ENCODE results near the gene FMOD.

The FMOD gene

DNA sequence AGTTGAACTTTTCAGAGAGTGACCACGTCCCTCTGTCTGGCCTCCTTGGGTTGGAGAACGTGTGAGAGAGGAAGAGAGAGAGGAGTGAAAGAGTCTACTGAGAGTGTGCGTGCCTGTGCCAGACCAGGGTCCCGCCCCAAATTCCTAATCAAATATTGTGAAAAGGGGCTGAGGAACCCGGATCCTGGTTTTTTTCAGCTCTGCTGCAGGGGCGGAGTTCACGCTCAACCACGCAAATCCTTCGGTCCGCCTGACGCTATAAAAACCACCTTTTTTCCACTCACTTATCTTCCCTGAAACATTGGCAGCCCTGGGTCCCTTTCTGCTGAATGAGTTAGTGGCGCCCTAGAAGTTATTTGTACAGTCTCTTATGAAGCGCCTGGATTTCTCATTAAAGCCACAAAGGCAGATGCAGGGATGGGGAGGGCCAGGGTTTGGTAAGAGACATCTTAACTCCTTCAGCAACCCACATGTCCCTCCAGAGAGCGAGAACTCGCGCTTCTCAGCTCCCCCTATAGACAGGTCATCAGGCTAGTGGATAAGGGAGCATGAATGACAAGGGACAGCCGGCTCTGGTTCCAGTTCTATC is at the start of gene FMOD:
Gene FMOD (minus strand): TSS at position 86 of the 589 bp plus-strand sequence. CDS start 2,852 bp downstream, outside the sequence.
- DNase-seq (ENCODE audit: low read depth in 3 of 3, low spot score in 1 of 3), result no peak

DNA sequence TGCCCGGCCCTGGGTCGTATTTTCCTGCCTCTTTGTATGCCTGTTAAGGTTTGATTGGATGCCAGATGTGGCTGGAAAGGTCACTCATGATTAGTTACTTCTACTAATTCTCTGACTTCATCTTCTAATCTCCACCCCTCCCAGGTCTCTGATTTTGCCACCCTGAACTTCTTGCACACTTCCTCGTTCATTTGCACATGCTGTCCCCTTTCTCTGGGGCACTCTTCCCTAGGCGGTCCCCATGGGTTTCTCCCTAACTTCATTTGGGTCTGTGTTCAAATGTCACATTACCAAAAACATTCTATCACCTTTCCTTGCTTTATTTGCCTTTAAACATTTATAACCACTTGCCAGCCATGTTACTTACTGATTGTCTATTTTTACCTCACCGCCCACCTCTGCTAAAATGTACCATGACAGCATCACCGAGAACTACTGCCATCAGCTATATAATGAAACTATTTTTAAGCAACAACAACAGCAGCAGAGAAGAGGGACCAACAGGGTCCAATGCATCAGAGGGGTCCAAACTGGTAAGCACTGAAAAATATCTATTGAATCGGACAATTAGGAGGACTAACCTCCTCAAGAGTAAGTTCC is 45.8 kb upstream of the FMOD start:
- no peak for DNase-seq (ENCODE audit: low read depth in 3 of 3, low spot score in 1 of 3)

DNA sequence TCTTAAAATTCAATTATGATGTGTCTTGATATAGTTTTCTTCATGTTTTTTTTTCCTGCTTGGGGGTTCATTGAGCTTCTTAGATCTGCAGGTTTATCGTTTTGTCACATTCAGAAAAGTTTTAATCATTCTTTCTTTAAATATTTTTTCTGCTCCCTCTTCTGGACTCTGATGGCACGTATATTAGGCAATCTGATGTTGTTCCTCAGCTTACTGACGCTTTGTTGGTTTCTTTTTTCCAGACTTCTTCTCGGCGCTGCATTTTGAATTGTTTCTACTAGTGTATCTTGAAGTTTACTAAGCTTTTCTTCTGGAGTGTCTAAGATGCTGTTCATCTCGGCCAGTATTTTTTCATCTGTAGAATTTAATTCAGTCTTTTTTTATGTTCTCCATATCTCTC is 44.8 kb upstream of the FMOD start:
- DNase-seq (ENCODE audit: low read depth in 3 of 3, low spot score in 1 of 3), result no peak

DNA sequence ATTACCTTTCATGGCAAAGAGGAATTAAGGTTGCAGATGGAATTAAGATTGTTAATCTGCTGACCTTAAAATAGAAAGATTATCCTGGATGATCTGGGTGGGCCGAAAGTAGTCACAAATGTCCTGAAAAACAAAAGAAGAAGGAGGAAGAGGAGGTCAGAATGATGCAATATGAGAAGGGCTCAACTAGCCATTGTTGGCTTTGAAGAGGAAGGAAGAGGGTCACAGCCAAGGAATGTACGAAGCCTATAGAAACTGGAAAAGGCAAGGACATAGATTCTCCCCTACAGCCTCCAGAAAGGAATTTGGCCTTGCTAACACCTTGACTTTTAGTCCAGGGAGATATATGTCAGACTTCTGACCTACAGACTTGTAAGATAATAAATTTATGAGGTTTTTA is 39.4 kb upstream of the FMOD start:
- no peak for DNase-seq (ENCODE audit: low read depth in 3 of 3, low spot score in 1 of 3)

DNA sequence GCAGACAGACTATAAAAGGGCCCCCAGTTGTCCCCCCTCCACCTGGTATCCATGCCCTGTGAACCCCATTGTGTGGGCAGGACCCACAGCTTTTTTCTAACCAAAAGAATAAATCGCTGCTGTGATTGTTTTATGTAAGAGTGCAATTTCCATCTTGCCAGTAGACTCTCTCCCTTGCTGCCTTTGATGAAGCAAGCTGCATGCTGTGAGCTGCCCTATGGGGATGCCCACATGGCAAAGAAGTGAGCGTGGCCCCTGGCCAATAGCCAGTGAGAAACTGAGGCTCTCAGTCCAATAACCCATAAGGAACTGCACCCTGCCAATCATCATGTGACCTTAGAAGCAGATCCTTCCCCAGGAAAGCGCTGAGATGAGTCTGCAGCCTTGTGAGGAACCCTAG is 37.8 kb upstream of the FMOD start:
- DNase-seq (ENCODE audit: low read depth in 3 of 3, low spot score in 1 of 3), result no peak

DNA sequence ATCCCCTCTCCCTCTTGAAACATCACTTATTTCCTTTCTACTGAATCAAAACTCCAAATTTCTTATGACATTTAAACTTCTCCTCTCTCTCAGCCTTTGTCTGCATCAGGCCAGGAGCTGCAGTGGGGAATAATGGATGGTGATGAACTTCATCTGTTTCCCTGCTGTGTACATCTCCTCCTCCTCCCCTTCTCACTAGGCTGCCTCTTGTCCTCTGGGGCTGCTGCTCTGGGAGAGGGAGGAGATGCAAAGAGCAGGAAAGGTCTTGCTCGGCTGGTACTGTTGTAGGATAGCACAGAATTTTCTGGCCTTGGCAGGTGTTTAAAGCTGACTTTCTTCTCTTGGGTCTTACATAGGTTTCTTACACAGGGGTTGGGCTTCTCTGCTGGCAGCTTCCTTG is 31.1 kb upstream of the FMOD start:
- DNase-seq (ENCODE audit: low read depth in 3 of 3, low spot score in 1 of 3), result no peak

DNA sequence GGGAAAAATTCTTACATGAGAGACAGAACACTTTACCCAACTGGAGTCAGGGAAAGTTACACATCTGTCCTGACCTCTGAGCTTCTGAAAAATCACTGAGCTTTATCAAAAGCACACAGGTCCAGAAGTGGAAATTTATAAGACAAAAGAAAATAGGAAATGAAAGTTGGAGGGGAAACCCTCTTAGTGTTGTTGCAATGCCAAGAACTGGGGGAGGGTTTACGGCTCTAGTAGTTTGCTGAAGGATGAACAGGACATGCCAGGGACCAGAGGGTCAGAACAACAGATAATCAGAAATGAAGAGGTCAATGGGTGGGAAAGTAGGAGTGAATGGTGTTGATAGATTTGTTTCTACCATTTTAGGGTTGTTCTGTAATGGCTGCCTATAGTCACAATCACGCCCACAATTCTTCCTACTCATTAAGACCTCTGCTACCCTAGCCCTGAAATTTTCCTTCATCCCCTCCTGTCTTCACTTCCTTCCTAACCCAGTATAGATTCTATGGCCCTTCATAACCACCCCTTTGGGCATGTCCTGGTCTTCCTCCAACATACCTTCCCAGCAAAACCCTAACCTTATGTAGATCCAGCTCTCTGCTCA is 30.3 kb upstream of the FMOD start:
- DNase-seq (ENCODE audit: low read depth in 3 of 3, low spot score in 1 of 3), result no peak

DNA sequence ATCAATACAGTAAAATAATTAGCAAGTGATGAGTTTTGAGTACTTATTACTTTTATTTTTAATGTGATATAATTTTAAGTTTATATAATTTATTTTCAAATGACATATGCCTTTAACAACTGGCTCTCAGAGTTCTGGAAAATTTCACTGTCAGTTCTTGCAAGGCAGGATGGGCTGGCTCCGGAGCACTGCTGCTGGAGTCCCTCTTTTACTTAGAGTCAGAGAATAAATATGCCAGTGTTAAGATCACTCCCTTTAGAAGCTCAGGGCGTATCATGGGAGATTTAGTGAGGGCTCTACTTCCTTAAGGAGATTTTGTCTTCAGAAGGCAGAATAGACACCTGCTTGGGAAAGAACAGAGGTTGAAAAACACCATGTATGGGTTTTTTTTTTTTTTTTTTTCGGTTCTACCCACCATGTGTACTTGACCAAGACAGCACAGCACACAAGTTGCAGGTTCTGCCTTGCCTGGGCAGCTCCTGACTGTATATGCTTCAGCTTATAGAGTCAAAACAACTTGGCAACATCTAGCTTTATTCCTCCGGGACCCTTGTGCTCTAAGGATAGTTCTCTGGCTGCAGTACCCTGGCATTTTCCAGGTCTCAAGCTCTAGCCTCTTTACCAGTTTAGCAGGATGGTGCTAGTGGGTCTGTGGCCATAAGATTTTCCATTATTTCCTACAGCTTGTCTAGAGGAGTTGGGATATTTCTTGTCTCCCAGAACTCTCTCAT is 29.7 kb upstream of the FMOD start:
- DNase-seq (ENCODE audit: low read depth in 3 of 3, low spot score in 1 of 3), result no peak

DNA sequence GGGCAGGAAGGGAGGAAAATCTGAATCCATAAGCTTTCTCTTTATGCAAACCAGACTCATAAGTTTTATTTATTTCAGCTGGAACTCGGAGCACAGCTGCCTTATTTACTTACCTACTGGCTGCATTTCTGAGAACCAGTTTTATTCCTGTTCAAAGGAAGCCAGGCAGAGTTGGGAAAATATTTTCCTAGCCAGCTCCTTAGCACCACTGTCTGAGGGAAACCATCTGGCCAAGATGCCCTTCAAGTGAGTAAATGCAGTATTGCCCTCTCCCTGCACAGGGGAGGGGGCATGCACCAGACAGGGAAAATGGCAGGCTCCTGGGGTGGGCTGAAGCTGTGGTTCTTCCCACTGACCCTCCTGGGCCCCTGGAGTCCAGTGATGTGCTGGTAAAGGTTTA is 28.9 kb upstream of the FMOD start:
- DNase-seq (ENCODE audit: low read depth in 3 of 3, low spot score in 1 of 3), result no peak

DNA sequence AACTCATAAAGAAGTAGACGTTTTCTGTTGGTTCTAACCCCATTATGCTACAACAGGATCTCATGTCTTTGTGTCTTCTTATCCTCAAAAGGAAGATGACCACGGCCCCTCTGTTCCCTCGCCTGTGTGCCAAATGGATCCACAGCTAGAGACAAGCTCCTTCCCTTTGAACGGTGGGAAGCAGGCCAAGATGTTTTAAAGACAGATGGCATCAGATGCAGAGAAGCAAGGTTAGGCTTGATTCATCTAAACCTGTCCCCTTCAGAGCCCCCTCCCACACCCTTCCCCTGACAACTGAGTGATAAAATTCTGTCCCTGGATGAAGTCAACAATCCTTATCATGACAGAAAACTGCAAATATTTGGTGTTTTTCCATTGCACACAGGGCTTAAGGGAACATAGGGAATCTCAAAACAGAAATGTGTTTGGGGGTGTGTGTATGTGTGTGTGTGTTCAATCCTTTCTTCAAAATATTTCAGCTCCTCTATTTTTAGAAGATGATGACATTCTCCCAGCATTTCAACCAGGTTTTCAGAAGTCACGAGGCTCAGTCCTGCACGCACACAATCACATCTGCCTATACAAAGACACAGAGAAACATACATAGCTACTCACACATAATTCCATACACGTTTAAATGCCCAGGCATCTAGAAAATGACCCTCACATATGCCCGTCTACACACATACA is 27.8 kb upstream of the FMOD start:
- no peak for DNase-seq (ENCODE audit: low read depth in 3 of 3, low spot score in 1 of 3)

DNA sequence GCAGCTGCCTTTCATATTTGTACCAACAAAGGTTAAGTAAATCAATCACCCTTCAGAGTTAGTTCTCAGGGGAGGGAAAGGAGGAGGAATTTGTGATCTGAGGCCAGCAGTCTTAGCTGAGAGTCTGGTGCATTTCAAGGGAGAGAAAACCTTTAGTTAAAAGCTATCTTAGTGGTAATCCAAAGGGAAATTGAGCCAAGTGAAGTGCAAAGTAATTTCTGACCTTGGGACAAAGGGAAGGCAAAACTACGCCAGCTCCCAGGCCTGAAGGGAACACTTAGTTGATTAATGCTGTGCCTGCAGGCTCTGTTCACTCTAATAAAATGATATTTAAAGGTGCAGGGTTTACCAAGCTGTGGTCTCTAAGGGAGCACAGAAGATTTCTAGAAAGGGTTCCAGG is 23.1 kb upstream of the FMOD start:
- DNase-seq (ENCODE audit: low read depth in 3 of 3, low spot score in 1 of 3), result no peak

DNA sequence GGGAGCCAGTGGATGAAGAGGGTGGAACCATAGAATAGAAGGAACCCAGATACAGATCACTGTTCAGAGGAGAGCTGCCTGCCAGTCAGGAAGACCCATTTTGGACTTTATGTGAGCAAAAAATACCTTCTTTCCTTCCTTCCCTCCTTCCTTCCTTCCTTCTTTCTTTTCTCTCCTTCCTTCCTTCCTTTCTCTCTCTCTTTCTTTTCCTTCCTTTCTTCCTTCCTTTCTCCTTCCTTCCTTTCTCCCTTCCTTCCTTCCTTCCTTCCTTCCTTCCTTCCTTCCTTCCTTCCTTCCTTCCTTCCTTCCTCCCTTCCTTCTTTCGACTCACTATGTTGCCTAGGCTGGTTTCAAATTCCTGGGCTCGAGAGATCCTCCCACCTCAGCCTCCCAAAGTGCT is 22.1 kb upstream of the FMOD start:
- no peak for DNase-seq (ENCODE audit: low read depth in 3 of 3, low spot score in 1 of 3)

DNA sequence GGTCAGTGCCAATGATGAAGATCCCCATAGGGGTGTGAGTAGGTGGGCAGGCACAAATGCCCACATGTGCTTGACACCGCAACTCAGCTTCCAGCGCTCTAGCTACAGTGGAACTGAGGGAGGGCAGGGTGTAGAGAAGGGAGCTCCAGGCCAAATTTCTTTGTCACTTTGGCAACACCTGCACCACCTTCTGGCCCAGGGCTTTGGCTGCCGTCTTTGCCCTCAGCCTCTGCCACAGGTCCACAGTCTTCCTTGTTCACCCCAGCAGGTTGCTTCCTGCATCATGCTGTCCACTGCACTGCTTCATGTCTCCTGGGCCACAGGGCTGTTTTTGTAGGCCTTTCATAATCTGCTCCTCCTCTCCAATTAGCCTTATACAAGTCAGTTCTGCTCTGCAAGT is 20.4 kb upstream of the FMOD start:
- DNase-seq (ENCODE audit: low read depth in 3 of 3, low spot score in 1 of 3), result no peak

DNA sequence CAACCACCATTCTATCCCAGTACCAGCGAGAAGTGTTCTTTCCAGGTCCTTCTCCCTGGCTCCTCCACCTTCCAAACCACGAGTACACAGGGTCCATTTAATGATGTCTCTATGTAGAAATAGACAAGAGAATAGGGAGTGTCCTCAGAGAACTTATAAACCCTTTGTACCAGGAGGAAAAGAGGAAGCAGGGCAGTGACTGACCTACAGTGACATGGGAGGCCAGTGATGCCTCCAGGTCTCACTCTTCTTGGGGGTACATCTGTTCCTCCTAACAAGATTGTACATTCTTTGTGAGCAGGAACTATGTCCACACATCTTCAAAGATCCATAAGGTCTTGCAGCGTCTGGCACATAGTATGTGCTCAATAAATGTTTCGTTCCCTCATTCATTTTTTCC is 18.7 kb upstream of the FMOD start:
- no peak for DNase-seq (ENCODE audit: low read depth in 3 of 3, low spot score in 1 of 3)

DNA sequence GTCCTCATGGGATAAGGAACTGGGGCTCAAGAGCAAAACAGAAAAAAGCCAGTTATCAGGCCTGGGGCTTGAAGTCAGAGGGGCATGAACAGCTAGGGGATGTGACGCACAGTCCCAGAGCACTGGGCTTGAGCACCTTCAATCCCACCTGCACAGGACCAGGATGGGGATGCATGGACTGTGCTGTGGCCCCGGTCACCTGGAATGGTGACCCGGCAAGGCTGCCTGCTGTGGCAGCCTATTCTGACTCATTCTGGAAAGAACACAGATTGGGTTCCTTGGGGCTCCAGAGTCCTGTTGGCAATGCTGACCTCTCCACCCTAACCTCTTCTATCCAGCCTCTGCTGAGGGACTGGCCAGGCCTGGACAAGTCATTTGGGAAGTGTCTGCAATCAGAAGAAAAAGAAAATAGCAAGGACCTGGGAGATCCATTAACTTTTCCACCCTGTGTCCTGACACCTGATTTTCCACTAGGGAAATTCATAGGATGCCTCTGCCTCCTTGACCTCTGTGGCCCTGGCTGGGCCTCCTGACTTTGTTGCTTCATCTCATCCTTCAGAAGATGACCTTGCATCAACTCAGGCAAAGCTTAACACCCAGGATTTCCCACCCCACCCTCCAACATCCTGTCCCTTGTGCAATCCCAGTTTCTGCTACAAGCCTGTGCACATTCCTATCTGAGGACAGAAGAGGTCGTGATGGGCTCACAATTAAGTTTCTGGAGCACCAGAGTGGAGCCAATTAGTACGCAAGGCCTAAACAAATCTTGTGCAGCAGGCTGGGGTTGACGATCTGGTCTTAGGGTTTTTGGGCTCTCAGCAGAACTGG is 17.9 kb upstream of the FMOD start:
- DNase-seq (ENCODE audit: low read depth in 3 of 3, low spot score in 1 of 3), result no peak

DNA sequence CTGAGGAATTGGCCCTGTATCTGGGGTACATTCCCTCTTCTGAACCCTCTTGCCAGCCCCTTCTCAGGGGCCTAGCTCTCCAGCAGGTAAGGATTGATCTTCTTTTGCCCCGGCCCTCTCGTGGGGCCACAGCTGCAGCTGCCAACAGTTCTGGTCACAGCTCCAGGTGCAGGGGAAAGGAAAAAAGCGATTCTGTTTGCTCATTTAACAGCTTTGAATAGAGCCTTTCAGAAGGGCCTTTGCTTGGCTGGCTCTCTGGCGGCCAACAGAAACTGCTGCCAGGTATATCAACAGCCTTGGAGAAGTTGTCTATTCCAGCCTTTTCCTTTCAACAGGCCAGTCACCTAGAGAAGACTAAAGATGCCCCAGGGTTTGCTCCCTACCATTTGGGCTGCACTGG is 16.1 kb upstream of the FMOD start:
- DNase-seq (ENCODE audit: low read depth in 3 of 3, low spot score in 1 of 3), result no peak

DNA sequence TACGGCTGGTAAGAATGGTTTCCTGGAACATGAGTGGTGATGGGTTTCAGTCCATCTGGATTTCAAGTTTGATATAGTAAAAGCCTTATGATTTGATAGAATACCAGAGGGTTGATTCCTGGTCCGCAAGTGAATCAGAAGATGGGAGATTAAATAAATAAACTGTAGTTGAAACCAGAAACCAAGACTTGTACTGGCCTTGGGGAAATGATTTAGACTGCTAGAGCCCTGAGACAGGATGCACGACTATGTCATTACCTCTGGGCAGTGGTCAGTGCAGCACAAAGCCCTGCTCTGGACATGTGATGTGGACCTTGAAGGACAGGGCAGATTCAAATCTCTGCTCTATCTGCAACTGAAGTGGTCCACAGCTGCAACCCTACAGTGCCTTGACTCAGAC is 15.6 kb upstream of the FMOD start:
- no peak for DNase-seq (ENCODE audit: low read depth in 3 of 3, low spot score in 1 of 3)

DNA sequence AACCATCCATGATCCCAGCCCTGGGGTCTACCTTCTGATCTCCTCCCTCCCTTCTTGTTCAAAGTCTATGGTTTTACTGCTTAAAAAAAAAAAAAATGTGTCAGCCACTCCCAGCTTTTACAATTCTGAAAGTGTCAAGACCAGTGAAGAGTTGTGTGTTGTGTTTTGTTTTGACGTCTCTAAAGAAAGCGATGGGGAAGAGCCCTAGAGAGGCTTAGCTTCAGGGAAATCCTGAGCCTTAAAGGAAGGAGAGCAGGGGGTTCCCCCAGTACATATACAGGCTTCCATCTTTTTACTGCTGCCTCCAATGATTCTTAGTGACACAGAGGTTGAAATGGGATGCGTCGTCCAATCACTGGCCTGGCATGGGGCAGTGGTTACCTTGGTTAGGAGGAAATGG is 13.9 kb upstream of the FMOD start:
- DNase-seq (ENCODE audit: low read depth in 3 of 3, low spot score in 1 of 3), result no peak

DNA sequence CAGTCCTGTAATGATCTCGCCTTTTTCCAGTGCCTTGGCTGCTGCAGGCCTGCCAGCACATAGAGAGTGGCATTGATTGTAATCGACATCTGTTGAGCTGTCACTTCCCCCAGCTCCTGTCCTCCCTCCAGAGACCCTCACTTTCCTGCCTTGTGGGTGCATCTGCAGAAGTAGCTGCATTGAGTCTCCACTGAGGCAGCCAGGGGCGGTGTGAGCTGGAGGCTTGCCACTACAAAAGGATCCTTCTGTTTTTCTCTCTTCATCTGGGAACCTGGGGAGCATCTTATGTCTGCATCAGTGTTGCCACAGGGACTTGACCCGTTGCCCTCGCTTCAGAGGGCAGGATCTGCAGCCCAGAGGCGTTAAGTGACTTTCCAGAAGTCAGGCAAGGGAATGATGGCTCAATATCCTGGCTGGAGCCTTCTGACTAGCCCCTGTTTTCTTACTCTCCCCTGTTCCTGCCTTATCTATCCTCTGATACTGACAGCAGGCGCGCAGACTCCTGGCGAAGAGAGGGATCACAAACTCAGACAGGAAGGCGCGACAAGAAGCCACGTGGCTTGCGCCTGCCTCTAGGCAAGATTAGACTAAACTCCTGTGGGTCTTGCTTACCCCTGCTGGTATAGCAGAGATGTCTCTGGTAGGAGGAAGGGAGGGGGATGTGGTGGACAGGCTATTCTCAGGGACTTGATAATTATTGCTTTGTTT is 13.3 kb upstream of the FMOD start:
- DNase-seq (ENCODE audit: low read depth in 3 of 3, low spot score in 1 of 3), result no peak

DNA sequence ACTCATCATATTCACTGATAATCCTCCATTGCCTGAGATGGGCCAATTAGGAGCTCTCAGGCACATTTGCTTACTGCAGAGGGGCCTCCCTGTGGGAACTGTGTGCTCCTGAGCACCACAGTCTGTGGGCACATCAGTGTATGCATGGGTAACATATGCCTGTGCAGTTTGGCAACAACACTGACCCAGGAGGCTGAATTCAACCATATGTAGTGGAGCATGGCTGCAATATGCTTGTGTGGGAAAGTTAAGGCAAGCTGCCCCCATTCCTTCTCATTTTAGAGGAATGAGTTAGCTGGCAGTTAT is 11.8 kb upstream of the FMOD start:
- no peak for DNase-seq (ENCODE audit: low read depth in 3 of 3, low spot score in 1 of 3)
